GM19452 (cell line): ENCODE measurements around the gene ACSF3.
"Not testable (repeated sequence)": the region's sequence is repeated elsewhere in the genome, so short reads cannot be mapped to it uniquely, and the experiment has no call there.

Experiments used
- ATAC-seq: cut with Tn5 transposase; IDR thresholded peaks from one replicate; pipeline ENCODE4 v1.9.1; 2021; ENCODE audit not compliant: unreplicated experiment

The ACSF3 gene

DNA sequence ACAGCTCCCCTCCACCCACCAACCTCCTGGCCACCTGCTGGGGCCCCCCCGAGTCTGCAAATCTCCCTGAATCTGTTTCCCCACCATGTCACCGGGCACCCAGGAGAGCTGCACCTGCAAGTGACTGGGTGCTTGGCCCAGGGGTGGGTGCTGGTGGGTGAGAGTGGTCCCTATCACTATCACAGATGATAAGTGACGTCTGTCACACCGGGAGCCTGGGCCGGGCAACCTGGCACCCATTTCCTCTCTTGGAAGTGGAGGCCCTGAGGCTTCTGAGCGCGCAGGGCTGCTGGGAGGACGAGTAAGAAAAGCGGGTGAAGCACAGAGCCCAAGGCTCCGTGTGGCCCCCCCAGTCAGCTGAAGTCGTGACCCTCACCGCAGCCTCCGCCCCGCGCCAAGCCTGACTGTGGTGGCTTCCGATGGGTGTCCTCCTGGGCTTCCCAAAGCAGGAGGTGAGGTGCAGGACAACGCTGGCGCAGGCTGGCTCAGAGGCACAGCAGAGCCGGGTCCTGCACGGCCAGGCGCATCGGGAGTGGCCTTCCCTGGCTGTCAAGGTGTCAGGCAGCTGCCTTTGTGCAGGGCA, 21.0 kb upstream of the ACSF3 start:
- ATAC-seq, result no peak

DNA sequence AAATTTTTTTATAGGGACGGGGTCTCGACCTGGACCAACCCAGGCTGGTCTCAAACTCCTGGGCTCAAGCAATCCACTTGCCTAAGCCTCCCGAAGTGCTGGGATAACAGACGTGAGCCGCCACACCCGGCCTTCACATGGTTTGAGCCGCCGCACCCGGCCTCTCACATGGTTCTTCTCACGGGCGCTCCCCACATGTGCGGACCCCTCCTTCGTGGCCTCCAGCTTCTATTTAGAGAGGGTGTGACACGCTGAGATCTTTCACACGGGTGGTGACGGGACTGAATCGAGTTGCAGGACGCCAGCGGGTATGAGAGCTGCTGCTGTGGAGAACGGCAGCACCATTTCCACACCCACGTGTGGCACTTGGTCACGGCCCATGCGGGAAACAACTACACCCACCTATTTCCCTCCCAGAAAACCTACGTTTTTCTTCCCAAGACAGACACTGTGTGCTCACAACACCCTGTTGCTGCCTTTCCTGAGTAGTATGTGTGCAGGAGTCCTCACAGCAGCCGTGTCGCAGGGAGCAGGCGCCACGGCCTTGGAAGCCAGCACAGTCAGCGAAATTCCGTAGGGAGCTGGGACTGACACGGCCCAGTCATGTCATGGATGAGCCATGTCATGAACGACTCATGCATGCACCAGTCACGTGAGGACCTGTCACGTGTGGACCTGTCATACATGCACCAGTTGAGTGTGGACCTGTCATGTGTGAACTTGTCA, 20.1 kb upstream of the ACSF3 start:
- ATAC-seq, result no peak

- not testable (repeated sequence) for ATAC-seq
Measured at GRCh38 chr16:89074072-89074674, 19.5 kb upstream of the ACSF3 start.

- ATAC-seq, result no peak
Measured at GRCh38 chr16:89074803-89075688, 18.6 kb upstream of the ACSF3 start.

- ATAC-seq, result no peak
Measured at GRCh38 chr16:89076159-89076558, 17.5 kb upstream of the ACSF3 start.

DNA sequence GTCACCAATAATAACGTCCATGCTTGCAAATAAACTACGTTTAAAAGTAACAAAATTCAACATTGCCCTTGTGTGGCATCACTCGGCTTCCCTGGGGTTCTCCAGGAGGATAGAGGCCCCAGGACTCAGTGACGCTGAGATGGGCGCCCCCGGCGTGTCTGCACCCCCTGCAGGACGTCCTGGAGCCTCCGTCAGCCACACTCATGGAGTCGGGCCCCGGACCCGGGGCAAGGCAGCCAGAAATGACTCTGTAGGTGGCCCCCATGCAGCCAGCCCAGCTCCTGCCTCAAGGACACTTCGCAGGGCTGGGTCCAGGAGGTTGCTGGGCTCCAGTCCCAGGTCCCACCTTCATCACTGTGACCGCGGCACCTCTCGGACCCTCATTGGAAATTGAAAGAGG, 16.6 kb upstream of the ACSF3 start:
- no peak for ATAC-seq

DNA sequence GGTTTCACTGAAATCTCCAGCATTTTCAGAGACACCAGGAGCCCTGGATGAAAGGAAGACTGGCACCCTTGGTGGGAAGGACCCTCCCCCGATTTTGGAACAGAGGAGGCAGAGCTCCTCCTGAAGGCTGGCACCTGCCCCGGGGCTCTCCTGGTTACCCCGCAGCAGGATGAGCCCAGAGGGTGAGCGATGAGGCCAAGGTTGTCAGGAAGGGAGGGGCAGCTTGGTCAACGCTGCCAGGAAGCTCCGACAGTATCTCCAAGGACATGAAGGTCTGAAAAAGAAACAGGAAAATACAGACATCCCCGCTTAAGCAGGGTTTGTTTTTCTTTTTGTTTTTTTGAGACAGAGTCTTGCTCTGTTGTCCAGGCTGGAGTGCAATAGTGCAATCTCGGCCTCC, 15.5 kb upstream of the ACSF3 start:
- ATAC-seq, result no peak

GRCh38 chr16:89079434-89079980, 14.1 kb upstream of the ACSF3 start:
- ATAC-seq, result no peak

GRCh38 chr16:89080196-89080853, 13.3 kb upstream of the ACSF3 start:
- no peak for ATAC-seq

DNA sequence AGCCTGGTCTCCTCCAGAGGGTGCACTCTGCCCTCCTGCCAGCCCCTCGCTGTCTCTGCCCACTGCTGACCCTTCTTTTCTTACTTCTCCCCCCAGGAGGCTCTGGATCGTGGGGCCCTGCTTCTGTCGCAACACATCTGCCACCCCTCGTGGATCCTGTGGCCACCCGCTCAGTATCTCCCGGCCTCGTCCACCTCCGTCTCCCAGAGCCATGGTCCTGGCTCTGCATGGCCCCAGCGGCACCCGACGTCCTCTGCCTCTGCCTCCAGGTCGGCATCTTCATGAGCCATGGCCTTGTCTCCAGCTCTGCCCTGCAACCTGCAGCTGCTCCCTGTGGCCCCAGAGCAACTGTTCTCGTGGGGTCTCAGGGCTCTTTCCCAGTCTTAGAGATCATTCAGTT, 12.1 kb upstream of the ACSF3 start:
- no peak for ATAC-seq

DNA sequence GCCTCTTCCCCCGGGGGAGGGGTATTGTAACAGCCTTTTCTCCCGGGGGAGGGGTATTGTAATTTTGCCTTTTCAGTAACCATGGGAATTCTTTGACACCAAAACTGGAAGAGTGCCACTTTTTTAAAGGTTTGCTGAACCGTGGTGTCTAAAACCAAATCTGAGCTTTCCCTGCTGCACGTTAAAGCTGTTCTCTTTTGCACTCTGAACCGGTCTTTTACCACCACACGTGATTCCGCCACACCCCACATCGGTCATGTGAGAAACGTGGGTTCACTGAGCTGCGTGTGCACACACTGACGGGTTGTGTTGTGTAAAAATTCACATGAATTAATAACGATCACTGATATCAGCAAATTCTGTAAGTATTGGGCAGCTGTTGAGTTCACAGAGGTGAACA, 9.2 kb upstream of the ACSF3 start:
- no peak for ATAC-seq

GRCh38 chr16:89084814-89085612, 8.6 kb upstream of the ACSF3 start:
- ATAC-seq, result no peak

- ATAC-seq, result no peak
Measured at GRCh38 chr16:89085755-89086154, 7.9 kb upstream of the ACSF3 start.

GRCh38 chr16:89087922-89088497, 5.6 kb upstream of the ACSF3 start:
- ATAC-seq, result no peak

DNA sequence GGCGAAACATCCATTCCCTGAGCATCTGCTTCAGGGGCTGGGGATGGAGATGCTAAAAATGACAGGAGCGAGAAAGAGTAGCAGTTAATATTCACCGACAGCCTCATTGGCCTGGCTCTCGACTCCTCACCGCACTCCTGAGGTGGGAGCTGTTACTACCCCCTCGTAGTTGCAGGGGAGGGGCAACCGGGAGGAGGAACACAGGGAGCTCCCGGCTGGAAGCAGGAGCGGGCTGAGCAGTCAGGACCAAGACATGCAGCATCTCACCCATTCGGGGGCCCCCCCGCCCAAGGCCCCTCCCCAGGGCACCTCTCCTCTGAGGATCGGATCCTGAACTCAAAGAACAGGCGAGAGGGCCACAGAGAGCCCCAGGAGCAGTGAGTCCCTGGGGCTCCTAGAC, 4.5 kb upstream of the ACSF3 start:
- no peak for ATAC-seq

DNA sequence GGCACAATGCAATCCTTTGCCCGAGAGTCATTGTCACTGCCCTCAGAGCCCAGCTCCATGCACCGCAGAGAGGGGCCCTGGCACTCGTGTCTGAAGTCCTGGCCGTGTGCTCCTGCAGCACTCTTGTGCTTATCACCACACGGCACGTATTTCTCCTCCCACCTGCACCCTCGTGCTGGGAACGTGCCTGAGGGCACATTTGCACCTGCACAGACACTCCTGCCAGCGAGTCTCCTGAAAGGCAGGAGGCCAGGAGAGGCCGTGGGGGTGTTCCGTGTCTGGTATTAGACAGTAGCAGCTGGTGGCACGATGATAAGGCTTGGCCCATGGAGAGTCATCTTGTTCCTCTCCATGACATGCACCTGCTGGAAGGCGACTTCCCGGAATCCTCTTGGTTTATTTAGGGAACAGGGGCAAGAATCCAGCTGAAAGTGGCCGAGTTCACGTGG, 3.4 kb upstream of the ACSF3 start:
- ATAC-seq, result no peak

GRCh38 chr16:89090669-89091426, 2.8 kb upstream of the ACSF3 start:
- no peak for ATAC-seq

GRCh38 chr16:89092013-89092412, 1.6 kb upstream of the ACSF3 start:
- no peak for ATAC-seq

DNA sequence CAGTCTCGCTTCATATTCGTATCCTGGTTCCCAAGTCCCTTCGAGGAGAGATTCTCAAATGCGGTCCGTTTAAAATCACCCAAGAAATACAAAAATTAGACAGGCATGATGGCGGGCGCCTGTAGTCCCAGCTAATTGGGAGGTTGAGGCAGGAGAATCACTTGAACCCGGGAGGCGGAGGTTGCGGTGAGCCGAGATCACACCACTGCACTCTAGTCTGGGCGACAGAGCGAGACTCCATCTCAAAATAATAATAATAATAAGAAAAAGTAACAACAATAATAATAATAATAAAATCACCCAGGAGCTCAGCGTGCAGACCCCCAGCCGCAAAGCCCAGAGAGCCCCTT, 425 bp upstream of the ACSF3 start:
- ATAC-seq, result not testable (repeated sequence)
